Measurements from ENCODE around the gene ZNF496.
"Not testable (repeated sequence)": the region's sequence is repeated elsewhere in the genome, so short reads cannot be mapped to it uniquely, and the experiment has no call there.

The ZNF496 gene

GRCh38 chr1:247331525-247332214 is at the start of gene ZNF496:
TSS of gene ZNF496 (minus strand) at chr1:247331867. CDS start at chr1:247329578, 2,289 bp downstream.
- TF ChIP-seq CTCF (IDR thresholded peaks at IDR 0.05; ENCODE audit: insufficient read depth, low read depth, low read length, missing control alignments), result no peak
- H3K4me3 ChIP-seq (ENCODE audit: low read length), result peak within 1 kb of the TSS; percentile 77
- peak; percentile 75 for DNase-seq (ENCODE audit: low read depth)

GRCh38 chr1:247378334-247379073 is 46.8 kb upstream of the ZNF496 start:
- TF ChIP-seq CTCF (IDR thresholded peaks at IDR 0.05; ENCODE audit: insufficient read depth, low read depth, low read length, missing control alignments), result no peak
- no peak for DNase-seq (ENCODE audit: low read depth)
- H3K4me3 ChIP-seq (ENCODE audit: low read length), result no peak overlapping the region

GRCh38 chr1:247377656-247378055 is 46.0 kb upstream of the ZNF496 start:
- DNase-seq (ENCODE audit: low read depth); H3K4me3 ChIP-seq (ENCODE audit: low read length): not testable (repeated sequence)

- TF ChIP-seq CTCF (IDR thresholded peaks at IDR 0.05; ENCODE audit: insufficient read depth, low read depth, low read length, missing control alignments), result no peak
- H3K4me3 ChIP-seq (ENCODE audit: low read length), result no peak overlapping the region
- no peak for DNase-seq (ENCODE audit: low read depth)
Measured at GRCh38 chr1:247376659-247377058, 45.0 kb upstream of the ZNF496 start.

- no peak for TF ChIP-seq CTCF (IDR thresholded peaks at IDR 0.05; ENCODE audit: insufficient read depth, low read depth, low read length, missing control alignments)
- no peak overlapping the region for H3K4me3 ChIP-seq (ENCODE audit: low read length)
- no peak for DNase-seq (ENCODE audit: low read depth)
Measured at GRCh38 chr1:247375747-247376146, 44.1 kb upstream of the ZNF496 start.

- not testable (repeated sequence) for H3K4me3 ChIP-seq (ENCODE audit: low read length); DNase-seq (ENCODE audit: low read depth)
Measured at GRCh38 chr1:247374651-247375334, 43.1 kb upstream of the ZNF496 start.

- peak; percentile 57 for TF ChIP-seq CTCF (IDR thresholded peaks at IDR 0.05; ENCODE audit: insufficient read depth, low read depth, low read length, missing control alignments)
- peak overlapping the region; percentile 15 for H3K4me3 ChIP-seq (ENCODE audit: low read length)
- DNase-seq (ENCODE audit: low read depth), result peak; percentile 55
Measured at GRCh38 chr1:247373721-247374141, 42.1 kb upstream of the ZNF496 start.

Measured in epithelial cell of esophagus (primary cell).